SK-N-SH (cell line): ENCODE data around the gene TNRC6C.

Source experiments
- NRF1 ChIP-seq: IDR thresholded peaks from 2 replicates; pipeline ENCODE4 v1.6.1; 2012; ENCODE audit warnings: low read depth, mild to moderate bottlenecking, low read length
- POLR2AphosphoS5 ChIP-seq: IDR thresholded peaks from 2 replicates; pipeline ENCODE4 v1.6.1; 2012; ENCODE audit warnings: low read depth, low read length
- RFX5 ChIP-seq: IDR thresholded peaks from 2 replicates; pipeline ENCODE4 v1.6.1; 2012; ENCODE audit warnings: mild to moderate bottlenecking, improper control_type of control experiment, low read length
- RXRA ChIP-seq: IDR thresholded peaks from 2 replicates; pipeline ENCODE4 v1.4.0; 2012; ENCODE audit warnings: low read depth, mild to moderate bottlenecking, borderline replicate concordance
- SIN3A ChIP-seq: IDR thresholded peaks from 2 replicates; pipeline ENCODE4 v1.6.1; 2012; ENCODE audit warnings: low read depth, mild to moderate bottlenecking, low read length, moderate library complexity, borderline replicate concordance
- TEAD4 ChIP-seq: IDR thresholded peaks from 2 replicates; pipeline ENCODE4 v1.4.0; 2012; ENCODE audit warnings: mild to moderate bottlenecking, borderline replicate concordance; ENCODE audit not compliant: insufficient read depth
- TF ChIP-seq, protein P1 (sequence below): fragments of 200-600 bp; sonication (generic); IDR thresholded peaks from 2 replicates; pipeline ENCODE4 v1.6.1; 2017; ENCODE audit warnings: antibody characterized with exemption, mild to moderate bottlenecking, moderate library complexity
- TF ChIP-seq, protein P2 (sequence below): IDR thresholded peaks from 2 replicates; pipeline ENCODE4 v1.4.0; 2012; ENCODE audit warnings: low read depth, borderline replicate concordance

GRCh38 chr17:78001182-78001581 is 42.7 kb downstream of the TNRC6C start:
- TF ChIP-seq, protein P1, sequence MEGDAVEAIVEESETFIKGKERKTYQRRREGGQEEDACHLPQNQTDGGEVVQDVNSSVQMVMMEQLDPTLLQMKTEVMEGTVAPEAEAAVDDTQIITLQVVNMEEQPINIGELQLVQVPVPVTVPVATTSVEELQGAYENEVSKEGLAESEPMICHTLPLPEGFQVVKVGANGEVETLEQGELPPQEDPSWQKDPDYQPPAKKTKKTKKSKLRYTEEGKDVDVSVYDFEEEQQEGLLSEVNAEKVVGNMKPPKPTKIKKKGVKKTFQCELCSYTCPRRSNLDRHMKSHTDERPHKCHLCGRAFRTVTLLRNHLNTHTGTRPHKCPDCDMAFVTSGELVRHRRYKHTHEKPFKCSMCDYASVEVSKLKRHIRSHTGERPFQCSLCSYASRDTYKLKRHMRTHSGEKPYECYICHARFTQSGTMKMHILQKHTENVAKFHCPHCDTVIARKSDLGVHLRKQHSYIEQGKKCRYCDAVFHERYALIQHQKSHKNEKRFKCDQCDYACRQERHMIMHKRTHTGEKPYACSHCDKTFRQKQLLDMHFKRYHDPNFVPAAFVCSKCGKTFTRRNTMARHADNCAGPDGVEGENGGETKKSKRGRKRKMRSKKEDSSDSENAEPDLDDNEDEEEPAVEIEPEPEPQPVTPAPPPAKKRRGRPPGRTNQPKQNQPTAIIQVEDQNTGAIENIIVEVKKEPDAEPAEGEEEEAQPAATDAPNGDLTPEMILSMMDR: no peak
- no peak for TF ChIP-seq RXRA
- TF ChIP-seq RFX5: no peak
- TF ChIP-seq, protein P2, sequence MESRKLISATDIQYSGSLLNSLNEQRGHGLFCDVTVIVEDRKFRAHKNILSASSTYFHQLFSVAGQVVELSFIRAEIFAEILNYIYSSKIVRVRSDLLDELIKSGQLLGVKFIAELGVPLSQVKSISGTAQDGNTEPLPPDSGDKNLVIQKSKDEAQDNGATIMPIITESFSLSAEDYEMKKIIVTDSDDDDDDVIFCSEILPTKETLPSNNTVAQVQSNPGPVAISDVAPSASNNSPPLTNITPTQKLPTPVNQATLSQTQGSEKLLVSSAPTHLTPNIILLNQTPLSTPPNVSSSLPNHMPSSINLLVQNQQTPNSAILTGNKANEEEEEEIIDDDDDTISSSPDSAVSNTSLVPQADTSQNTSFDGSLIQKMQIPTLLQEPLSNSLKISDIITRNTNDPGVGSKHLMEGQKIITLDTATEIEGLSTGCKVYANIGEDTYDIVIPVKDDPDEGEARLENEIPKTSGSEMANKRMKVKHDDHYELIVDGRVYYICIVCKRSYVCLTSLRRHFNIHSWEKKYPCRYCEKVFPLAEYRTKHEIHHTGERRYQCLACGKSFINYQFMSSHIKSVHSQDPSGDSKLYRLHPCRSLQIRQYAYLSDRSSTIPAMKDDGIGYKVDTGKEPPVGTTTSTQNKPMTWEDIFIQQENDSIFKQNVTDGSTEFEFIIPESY: no peak
- no peak for TF ChIP-seq SIN3A
- no peak for TF ChIP-seq TEAD4
- no peak for TF ChIP-seq NRF1
- TF ChIP-seq POLR2AphosphoS5: no peak
